Inflammatory macrophage treated with lipopolysaccharide for 4 hours (primary cell): Measurements from ENCODE around the gene LYRM4.
"Not testable (repeated sequence)": the region's sequence is repeated elsewhere in the genome, so short reads cannot be mapped to it uniquely, and the experiment has no call there.

Experiments
- DNase-seq: peaks from one replicate; pipeline ENCODE4 v3.0.0-alpha.2; 2020

Gene LYRM4

GRCh38 chr6:5139828-5140771 lies 120.7 kb downstream of the LYRM4 start:
- no peak for DNase-seq

GRCh38 chr6:5138995-5139827 lies 121.5 kb downstream of the LYRM4 start:
- DNase-seq = no peak

GRCh38 chr6:5136851-5137250 lies 123.9 kb downstream of the LYRM4 start:
- no peak for DNase-seq

GRCh38 chr6:5135788-5136376 lies 124.9 kb downstream of the LYRM4 start:
- peak; percentile 37 for DNase-seq

GRCh38 chr6:5133943-5134342 lies 126.8 kb downstream of the LYRM4 start:
- DNase-seq = no peak

GRCh38 chr6:5132731-5133130 lies 128.0 kb downstream of the LYRM4 start:
- DNase-seq = peak; percentile 70

- no peak for DNase-seq
These were observed 130.4 kb downstream of the LYRM4 start for GRCh38 chr6:5130135-5130866.

GRCh38 chr6:5128351-5128750 lies 132.4 kb downstream of the LYRM4 start:
- DNase-seq = no peak

- DNase-seq = no peak
These were observed 133.6 kb downstream of the LYRM4 start for GRCh38 chr6:5127106-5127687.

GRCh38 chr6:5126214-5126613 lies 134.5 kb downstream of the LYRM4 start:
- no peak for DNase-seq

- DNase-seq = no peak
These were observed 135.4 kb downstream of the LYRM4 start for GRCh38 chr6:5125152-5126006.

- DNase-seq = no peak
These were observed 136.2 kb downstream of the LYRM4 start for GRCh38 chr6:5124526-5124925.

GRCh38 chr6:5123296-5124143 lies 137.2 kb downstream of the LYRM4 start:
- DNase-seq = no peak

GRCh38 chr6:5122504-5123112 lies 138.1 kb downstream of the LYRM4 start:
- no peak for DNase-seq

- DNase-seq = no peak
These were observed 138.8 kb downstream of the LYRM4 start for GRCh38 chr6:5121956-5122355.

GRCh38 chr6:5121479-5121878 lies 139.3 kb downstream of the LYRM4 start:
- no peak for DNase-seq

- not testable (repeated sequence) for DNase-seq
These were observed 140.2 kb downstream of the LYRM4 start for GRCh38 chr6:5120543-5120942.

- no peak for DNase-seq
These were observed 140.7 kb downstream of the LYRM4 start for GRCh38 chr6:5120011-5120410.

GRCh38 chr6:5119090-5119951 lies 141.4 kb downstream of the LYRM4 start:
- no peak for DNase-seq
